Fibroblast of peridontal ligament (primary cell): ENCODE results near the gene SLC35F3.
"Not testable (repeated sequence)": the region's sequence is repeated elsewhere in the genome, so short reads cannot be mapped to it uniquely, and the experiment has no call there.

Experiments used
- DNase-seq: peaks from one replicate; pipeline ENCODE4 v3.0.0-alpha.2; 2010; ENCODE audit errors: extremely low read depth

Gene SLC35F3

GRCh38 chr1:234143681-234144080 lies 239.2 kb downstream of the SLC35F3 start:
- DNase-seq, result no peak

- no peak for DNase-seq
These were observed 240.4 kb downstream of the SLC35F3 start for GRCh38 chr1:234144901-234145300.

GRCh38 chr1:234148350-234148749 lies 243.9 kb downstream of the SLC35F3 start:
- DNase-seq, result no peak

- no peak for DNase-seq
These were observed 244.3 kb downstream of the SLC35F3 start for GRCh38 chr1:234148816-234149215.

GRCh38 chr1:234149217-234149616 lies 244.7 kb downstream of the SLC35F3 start:
- peak; percentile 6 for DNase-seq

- no peak for DNase-seq
These were observed 246.4 kb downstream of the SLC35F3 start for GRCh38 chr1:234150892-234151291.

GRCh38 chr1:234152344-234152743 lies 247.9 kb downstream of the SLC35F3 start:
- DNase-seq, result not testable (repeated sequence)

- peak; percentile 65 for DNase-seq
These were observed 250.1 kb downstream of the SLC35F3 start for GRCh38 chr1:234154320-234155251.

GRCh38 chr1:234162661-234163060 lies 258.2 kb downstream of the SLC35F3 start:
- no peak for DNase-seq

- no peak for DNase-seq
These were observed 258.9 kb downstream of the SLC35F3 start for GRCh38 chr1:234163267-234163919.

- DNase-seq, result no peak
These were observed 259.7 kb downstream of the SLC35F3 start for GRCh38 chr1:234164098-234164709.

- no peak for DNase-seq
These were observed 263.7 kb downstream of the SLC35F3 start for GRCh38 chr1:234168061-234168724.

- DNase-seq, result no peak
These were observed 264.8 kb downstream of the SLC35F3 start for GRCh38 chr1:234169161-234169849.

GRCh38 chr1:234170067-234170466 lies 265.6 kb downstream of the SLC35F3 start:
- DNase-seq, result no peak

- no peak for DNase-seq
These were observed 266.1 kb downstream of the SLC35F3 start for GRCh38 chr1:234170622-234171021.

- DNase-seq, result no peak
These were observed 269.5 kb downstream of the SLC35F3 start for GRCh38 chr1:234173968-234174367.

- no peak for DNase-seq
These were observed 270.9 kb downstream of the SLC35F3 start for GRCh38 chr1:234175363-234175762.

- DNase-seq, result no peak
These were observed 271.5 kb downstream of the SLC35F3 start for GRCh38 chr1:234176000-234176399.

GRCh38 chr1:234176847-234177246 lies 272.4 kb downstream of the SLC35F3 start:
- not testable (repeated sequence) for DNase-seq

- DNase-seq, result no peak
These were observed 281.0 kb downstream of the SLC35F3 start for GRCh38 chr1:234185438-234185837.

GRCh38 chr1:234186037-234186688 lies 281.7 kb downstream of the SLC35F3 start:
- DNase-seq, result no peak
